GF-D8 (cell line): ENCODE results near the gene SMARCC2.

Experiments used
- DNase-seq: peaks from one replicate; lab custom pipeline; 2025; lab: John Stamatoyannopoulos, UW

The SMARCC2 gene

GRCh38 chr12:56189099-56189917 lies at the start of gene SMARCC2:
Gene SMARCC2, minus strand, starts transcription at chr12:56189483. Its CDS starts 22 bp downstream, at chr12:56189461.
- DNase-seq: peak; percentile 73

GRCh38 chr12:56237552-56237951 lies 48.3 kb upstream of the SMARCC2 start:
- DNase-seq: no peak

DNA sequence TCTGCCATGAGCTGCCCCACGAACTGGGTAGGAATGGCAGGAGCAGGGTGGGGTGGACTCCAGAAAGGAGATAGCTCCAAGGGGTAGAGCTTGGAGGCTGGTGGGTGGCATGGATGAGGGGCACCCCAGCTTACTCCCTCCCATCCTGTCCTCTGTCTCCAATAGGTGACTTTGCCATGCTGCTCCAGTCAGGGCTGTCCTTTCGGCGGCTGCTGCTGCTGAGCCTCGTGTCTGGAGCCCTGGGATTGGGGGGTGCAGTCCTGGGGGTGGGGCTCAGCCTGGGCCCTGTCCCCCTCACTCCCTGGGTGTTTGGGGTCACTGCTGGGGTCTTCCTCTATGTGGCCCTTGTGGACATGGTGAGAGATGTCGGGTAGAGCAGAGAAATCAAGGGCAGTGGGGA lies 47.7 kb upstream of the SMARCC2 start:
- DNase-seq: no peak

DNA sequence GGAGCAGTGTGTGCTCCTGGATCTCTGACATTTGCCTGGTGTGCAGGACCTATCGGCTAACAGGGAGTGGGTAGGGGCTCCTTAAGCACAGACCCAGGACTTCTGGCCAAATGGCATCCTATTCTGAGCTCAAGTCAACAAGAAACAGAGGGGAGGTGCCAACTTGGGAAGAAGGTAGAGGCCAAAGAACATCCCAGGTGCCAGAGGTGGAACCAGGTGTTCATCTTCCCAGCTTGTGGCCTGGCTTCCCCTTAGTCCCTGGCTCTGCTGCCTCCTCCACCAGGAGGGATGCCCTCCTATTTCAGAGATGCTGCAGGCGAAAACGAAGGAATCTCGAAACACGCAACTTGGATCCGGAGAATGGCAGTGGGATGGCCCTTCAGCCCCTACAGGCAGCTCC lies 46.8 kb upstream of the SMARCC2 start:
- no peak for DNase-seq

DNA sequence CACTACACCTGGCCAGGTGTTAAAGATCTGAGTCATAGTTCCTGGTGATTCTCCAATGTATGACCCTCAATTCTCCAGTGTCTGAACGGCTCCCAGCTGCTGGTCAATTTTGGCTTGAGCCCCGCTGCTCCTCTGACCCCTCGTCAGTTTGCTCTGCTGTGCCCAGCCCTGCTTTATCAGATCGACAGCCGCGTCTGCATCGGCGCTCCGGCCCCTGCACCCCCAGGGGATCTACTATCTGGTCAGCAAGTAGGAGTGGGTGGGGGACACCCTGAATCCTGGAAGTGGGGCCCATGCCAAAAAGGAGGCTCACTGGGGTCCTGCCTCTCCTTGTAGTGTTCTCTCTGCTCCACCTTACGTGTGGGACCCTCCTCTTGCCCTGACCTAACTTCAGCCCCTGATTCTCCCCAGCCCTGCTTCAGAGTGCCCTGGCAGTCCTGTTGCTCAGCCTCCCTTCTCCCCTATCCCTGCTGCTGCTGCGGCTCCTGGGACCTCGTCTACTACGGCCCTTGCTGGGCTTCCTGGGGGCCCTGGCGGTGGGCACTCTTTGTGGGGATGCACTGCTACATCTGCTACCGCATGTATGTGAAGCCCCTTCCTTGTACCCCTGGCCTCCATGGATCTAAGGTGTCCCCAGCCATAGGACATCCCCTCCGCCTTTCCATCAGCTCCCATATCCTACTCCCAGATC lies 45.6 kb upstream of the SMARCC2 start:
- DNase-seq: no peak

GRCh38 chr12:56231184-56231582 lies 41.9 kb upstream of the SMARCC2 start:
- DNase-seq: no peak

DNA sequence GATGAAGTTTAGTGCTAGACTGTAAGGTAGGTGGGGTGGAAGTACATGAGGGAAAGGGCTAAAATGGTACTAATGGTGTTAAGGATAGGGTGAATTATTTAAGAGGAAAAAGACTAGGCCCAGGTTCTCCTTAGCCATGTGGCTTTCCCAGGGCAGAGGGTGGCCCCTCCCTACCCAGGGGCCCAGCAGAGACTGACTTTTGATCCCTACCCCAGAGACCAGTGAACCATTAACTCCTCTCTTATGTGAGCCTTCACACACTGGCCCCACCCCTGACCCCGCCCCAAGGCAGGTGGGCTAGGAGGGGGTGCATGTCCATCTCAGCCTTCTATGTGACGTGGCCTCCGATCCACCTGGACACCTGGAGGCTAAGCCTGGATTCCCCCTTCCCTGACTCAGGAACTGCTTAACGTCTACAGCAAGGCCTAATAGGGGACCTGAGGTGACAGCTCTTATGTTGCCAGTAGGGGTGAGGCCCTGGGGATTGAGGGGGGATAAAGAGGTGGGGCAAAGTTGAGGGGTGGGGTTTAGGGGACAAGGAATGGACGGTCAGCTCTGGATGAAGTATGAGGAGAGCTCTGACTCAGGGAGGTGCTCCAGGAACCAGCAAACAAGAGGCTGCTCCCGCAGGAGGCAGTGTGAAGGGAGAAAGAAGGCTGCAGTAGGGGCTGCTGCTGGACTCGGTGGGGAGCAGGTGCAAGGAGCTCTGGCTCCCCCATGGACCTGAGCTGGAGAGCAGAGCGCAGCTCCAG lies 41.3 kb upstream of the SMARCC2 start:
- no peak for DNase-seq

DNA sequence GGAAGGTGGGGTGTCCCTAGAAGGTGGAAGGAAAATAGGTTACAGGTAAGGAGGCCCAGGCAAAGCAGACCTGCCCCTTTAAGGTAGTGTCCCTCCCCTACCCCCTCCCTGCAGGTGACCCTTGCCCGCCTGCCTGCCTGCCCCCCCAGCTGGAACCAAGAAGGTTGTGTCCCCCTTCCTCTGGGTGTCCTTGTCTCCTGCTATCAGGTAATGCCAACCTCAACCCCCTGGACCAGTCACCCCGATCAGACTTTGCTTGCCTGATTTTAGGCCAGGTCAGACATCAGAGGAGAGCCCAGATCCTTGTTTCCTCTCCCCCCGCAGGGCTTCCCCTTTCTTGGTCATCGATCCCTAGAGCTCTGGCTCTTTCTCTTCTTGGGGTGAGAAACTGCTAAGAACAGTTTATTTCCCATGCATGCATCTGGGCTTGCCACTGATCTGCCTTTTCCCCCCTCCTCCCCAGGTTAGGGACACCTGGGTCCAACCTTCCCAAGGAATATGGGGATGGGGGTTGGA lies 40.7 kb upstream of the SMARCC2 start, which contains the start of gene SLC39A5:
SLC39A5 (plus strand) TSS at position 136 of the 516 bp plus-strand sequence. CDS start 1,224 bp downstream, outside the sequence.
- DNase-seq: no peak

DNA sequence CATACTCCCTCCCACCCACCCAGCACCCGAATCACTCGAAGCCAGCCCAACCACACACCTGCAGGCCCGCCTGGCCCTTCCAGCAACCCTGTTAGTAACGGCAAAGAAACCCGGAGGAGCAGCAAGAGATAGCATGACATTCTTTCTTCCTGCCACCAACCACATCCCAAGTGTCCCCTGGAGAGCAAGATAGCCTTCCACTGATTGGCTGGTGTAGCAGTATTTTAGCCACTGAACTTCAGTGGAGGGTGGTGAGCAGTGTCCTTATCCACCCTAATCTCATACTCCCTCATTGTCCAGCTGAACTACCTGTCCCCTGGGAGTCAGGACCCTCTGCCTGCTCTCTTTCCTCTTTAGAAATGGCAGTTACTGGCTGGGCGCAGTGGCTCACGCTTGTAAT lies 39.8 kb upstream of the SMARCC2 start:
- DNase-seq: no peak

- DNase-seq: no peak
These were observed 35.7 kb upstream of the SMARCC2 start for GRCh38 chr12:56224954-56225353.

- DNase-seq: peak; percentile 90
These were observed 34.9 kb upstream of the SMARCC2 start, which contains the start of gene NABP2 for GRCh38 chr12:56224102-56224701. Gene NABP2, plus strand, starts transcription at chr12:56224342. Its CDS starts 515 bp downstream, at chr12:56224857.

GRCh38 chr12:56223571-56224101 lies 34.4 kb upstream of the SMARCC2 start:
- no peak for DNase-seq

DNA sequence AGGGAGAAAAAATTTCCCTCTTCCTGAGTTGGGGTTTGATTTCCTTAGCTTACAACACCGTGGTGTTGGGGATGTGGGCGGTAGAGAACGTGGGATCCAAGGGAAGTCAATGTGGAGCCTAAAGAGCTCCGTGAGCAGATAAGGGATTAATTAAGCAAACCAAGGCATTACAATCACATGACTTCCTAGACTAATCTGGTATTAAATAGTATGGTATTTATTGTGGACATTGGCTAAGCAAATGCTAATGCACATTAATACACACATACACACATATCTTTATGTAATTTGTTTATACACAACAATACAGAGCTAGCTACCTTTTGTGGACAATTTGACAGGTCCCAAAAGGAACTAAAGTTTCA lies 33.2 kb upstream of the SMARCC2 start:
- peak; percentile 33 for DNase-seq

DNA sequence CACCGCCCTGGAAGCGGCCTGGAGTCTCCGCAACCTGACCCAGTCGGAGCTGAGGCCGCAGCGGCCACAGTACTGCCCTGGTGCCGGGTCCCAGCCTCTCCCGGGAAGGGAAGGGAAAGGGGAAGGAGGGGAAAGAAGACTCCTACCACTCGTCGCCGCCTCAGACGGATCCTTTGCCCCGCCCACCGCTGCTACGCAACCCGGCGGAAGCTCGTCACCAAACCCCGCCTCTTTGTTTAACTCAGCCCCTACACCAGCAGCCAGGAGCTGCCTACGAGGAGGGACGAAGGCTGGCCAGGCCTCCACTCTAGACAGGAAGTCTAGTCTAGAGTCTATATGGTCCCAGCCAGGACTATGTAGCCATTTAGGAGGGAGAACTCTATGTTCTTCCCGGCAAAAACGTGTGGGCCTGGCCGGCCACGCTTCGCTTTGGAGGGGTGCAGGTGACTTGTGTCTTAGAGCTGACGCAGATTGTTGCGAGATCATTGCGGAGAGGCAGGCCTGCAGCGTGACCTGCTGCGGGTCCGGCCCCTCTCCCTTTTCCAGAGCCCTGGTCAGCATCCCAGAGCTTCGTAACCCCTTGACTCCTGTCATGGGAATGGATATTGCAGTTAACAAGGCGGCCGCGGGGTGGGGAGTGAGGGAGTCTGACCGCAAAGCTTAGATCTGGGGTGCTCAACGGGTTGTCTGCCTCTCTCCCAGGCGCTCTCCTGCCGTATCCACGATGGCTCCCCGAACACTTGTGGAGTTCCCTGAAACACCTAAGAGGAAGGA lies 32.7 kb upstream of the SMARCC2 start, which contains the start of gene RNF41:
RNF41 (minus strand) TSS at position 166 of the 774 bp plus-strand sequence. CDS start 7,875 bp downstream, outside the sequence.
- DNase-seq: peak; percentile 93

DNA sequence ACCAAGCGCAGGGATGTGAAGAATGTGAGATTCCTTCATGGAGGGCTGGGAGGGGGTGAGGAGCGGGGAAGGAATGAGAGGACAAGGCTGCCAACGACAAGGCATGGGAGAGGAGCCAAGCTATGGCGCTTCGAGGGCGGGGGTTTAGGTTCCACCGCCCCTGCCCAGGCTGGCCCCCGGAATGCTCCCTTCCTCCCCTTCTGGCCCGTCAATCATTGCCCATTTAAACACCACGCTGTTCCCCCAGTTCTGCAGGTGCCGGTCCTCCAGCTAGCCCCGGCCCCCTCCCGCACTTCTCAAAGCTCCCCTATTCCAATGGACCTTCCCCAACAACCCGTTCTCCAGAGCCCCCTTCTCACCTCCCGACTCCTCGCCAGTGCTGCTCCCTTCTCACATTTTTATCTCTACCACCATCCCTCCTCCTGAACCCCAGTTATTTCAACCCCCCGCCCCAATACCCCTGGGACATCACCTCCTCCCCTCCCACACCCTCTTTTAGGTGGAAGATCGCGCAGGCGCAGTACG lies 32.0 kb upstream of the SMARCC2 start:
- DNase-seq: no peak

DNA sequence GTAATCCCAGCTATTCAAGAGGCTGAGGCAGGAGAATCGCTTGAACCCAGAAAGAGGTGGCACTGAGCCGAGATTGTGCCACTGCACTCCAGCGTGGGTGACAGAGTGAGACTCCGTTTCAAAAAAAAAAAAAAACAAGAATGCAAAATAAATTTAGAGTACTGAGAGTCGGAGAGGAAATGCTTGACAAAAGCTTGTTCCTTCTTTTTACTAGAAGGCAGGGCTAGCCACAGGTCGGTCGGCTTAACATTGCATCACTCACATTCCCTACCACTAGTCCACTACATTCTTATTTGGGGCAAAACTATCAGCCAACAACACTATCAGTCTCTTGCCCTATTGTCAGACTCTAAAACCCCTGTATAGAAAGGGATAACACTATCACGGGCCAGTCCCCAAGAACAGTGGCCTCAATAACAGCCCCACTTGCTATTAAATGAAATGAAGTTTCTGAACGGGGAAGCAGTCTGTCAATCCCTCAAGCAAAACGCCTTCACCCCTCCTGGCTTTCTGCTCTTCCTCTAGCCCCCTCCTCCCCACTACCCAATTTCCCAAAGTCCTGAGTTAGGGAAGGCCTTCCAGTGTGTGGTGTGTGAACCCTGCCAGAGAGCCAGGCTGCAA lies 31.4 kb upstream of the SMARCC2 start:
- peak; percentile 80 for DNase-seq

GRCh38 chr12:56219840-56220239 lies 30.6 kb upstream of the SMARCC2 start:
- no peak for DNase-seq

- no peak for DNase-seq
These were observed 27.2 kb upstream of the SMARCC2 start for GRCh38 chr12:56216461-56216860.

- no peak for DNase-seq
These were observed 24.6 kb upstream of the SMARCC2 start for GRCh38 chr12:56213878-56214277.

- DNase-seq: no peak
These were observed 23.1 kb upstream of the SMARCC2 start for GRCh38 chr12:56212361-56212760.
